H1 (cell line): Measurements from ENCODE around the gene VSIG10L2. TPM values are rescaled to one million over a fixed set of nuclear protein-coding genes. Genes with fewer than 3 reads are reported as not detected.
A peak's percentile ranks its signal among the peaks of the same experiment; 100 is the strongest.

ENCODE experiments used
- CTCF ChIA-PET: fragments of 300-600 bp; sonication (Branson Sonifier 250); formaldehyde crosslinking; loops from one replicate; lab custom pipeline; 2021; ENCODE audit not compliant: partially characterized antibody; lab: Charles Lee
- POLR2A ChIA-PET: fragments of 300-600 bp; sonication (Branson Sonifier 250); formaldehyde crosslinking; loops from one replicate; lab custom pipeline; 2021; ENCODE audit warnings: inconsistent platforms; ENCODE audit not compliant: partially characterized antibody; lab: Charles Lee
- DNase-seq, 2 experiments: peaks; one replicate each; pipeline versions ENCODE4 v3.0.0 to v3.0.0-alpha.2; 2010 to 2022; ENCODE audit warnings: low spot score in 2 of 2, low read depth in 1 of 2, mixed read lengths in 1 of 2
- FAIRE-seq: peaks from 2 replicates; lab custom pipeline; 2011; peaks lifted over from hg19 to GRCh38; lab: Jason Lieb, UNC
- H2AFZ ChIP-seq: 2 replicates; pipeline ENCODE4 v1.8.1; 2012; ENCODE audit warnings: low read length, inconsistent platforms
- H2AK5ac ChIP-seq: 2 replicates; pipeline ENCODE4 v1.6.1; 2013; ENCODE audit warnings: low read depth, low read length
- H2BK120ac ChIP-seq: replicated peaks from 2 replicates; pipeline ENCODE3; 2013; ENCODE audit warnings: low read depth, low read length, inconsistent platforms
- H2BK12ac ChIP-seq: 2 replicates; pipeline ENCODE4 v1.6.1; 2013; ENCODE audit warnings: low read depth, low read length
- H2BK15ac ChIP-seq: 2 replicates; pipeline ENCODE4 v1.6.1; 2013; ENCODE audit warnings: low read length
- H2BK20ac ChIP-seq: 2 replicates; pipeline ENCODE4 v1.6.1; 2013; ENCODE audit warnings: low read length
- H2BK5ac ChIP-seq: 2 replicates; pipeline ENCODE4 v1.6.1; 2013; ENCODE audit warnings: low read depth, low read length
- H3K14ac ChIP-seq: 2 replicates; pipeline ENCODE4 v1.6.1; 2013; ENCODE audit warnings: inconsistent platforms; ENCODE audit not compliant: insufficient read length
- H3K18ac ChIP-seq: 2 replicates; pipeline ENCODE4 v1.6.1; 2013; ENCODE audit warnings: low read length; ENCODE audit errors: extremely low read depth
- H3K23ac ChIP-seq: 2 replicates; pipeline ENCODE4 v1.6.1; 2013; ENCODE audit warnings: inconsistent platforms; ENCODE audit not compliant: insufficient read length
- H3K23me2 ChIP-seq: 2 replicates; pipeline ENCODE4 v1.6.1; 2013; ENCODE audit warnings: low read depth, low read length
- H3K27ac ChIP-seq: 2 replicates; pipeline ENCODE4 v1.6.1; 2011; ENCODE audit warnings: low read depth, low read length, inconsistent platforms
- H3K27me3 ChIP-seq, 4 experiments: replicated peaks in 1 of 4; 1 replicate in 1 of 4; 2 replicates in 3 of 4; pipeline versions ENCODE4 v1.6.1 to v1.8.1; 2011 to 2013; ENCODE audit warnings: low read length in 3 of 4, mild to moderate bottlenecking in 3 of 4, inconsistent platforms in 2 of 4, mixed read lengths in 2 of 4, moderate library complexity in 1 of 4; ENCODE audit not compliant: control insufficient read depth in 3 of 4, insufficient read depth in 3 of 4; ENCODE audit errors: extremely low read depth in 1 of 4
- H3K36me3 ChIP-seq, 4 experiments: 2 replicates each; pipeline versions ENCODE4 v1.6.1 to v1.8.1; 2011 to 2013; ENCODE audit warnings: mild to moderate bottlenecking in 4 of 4, low read length in 3 of 4, moderate library complexity in 2 of 4, control low read depth in 1 of 4, inconsistent platforms in 1 of 4; ENCODE audit not compliant: insufficient read depth in 4 of 4, control insufficient read depth in 2 of 4
- H3K4ac ChIP-seq: replicated peaks from 2 replicates; pipeline ENCODE3; 2013; ENCODE audit warnings: low read length, low read depth, mixed read lengths, inconsistent platforms; ENCODE audit not compliant: insufficient read length
- H3K4me1 ChIP-seq, 4 experiments: replicated peaks in 1 of 4; 1 replicate in 1 of 4; 2 replicates in 3 of 4; pipeline versions ENCODE4 v1.6.1 to v1.8.1; 2011 to 2013; ENCODE audit warnings: low read length in 3 of 4, inconsistent platforms in 2 of 4, mixed read lengths in 1 of 4; ENCODE audit not compliant: insufficient read depth in 4 of 4, control insufficient read depth in 3 of 4
- H3K4me2 ChIP-seq, 2 experiments: 2 replicates each; pipeline versions ENCODE4 v1.6.1 to v1.8.1; 2011 to 2013; ENCODE audit warnings: low read depth in 2 of 2, low read length in 2 of 2, control low read depth in 1 of 2, inconsistent platforms in 1 of 2, mild to moderate bottlenecking in 1 of 2; ENCODE audit not compliant: insufficient read depth in 1 of 2
- H3K4me3 ChIP-seq, 4 experiments: fragments of 200-600, 300-600 bp in 1 of 4; sonication (generic), shearing (Covaris generic), sonication (Bioruptor Twin) in 1 of 4; 2 replicates each; pipeline versions ENCODE4 v1.5.1 to v1.8.1; 2011 to 2016; ENCODE audit warnings: low read length in 4 of 4, low read depth in 3 of 4, control low read depth in 2 of 4, inconsistent platforms in 2 of 4, mild to moderate bottlenecking in 2 of 4, mixed read lengths in 1 of 4, moderate library complexity in 1 of 4; ENCODE audit not compliant: insufficient read depth in 2 of 4; ENCODE audit errors: extremely low read depth in 1 of 4
- H3K56ac ChIP-seq: replicated peaks from 2 replicates; pipeline ENCODE3; 2013; ENCODE audit warnings: low read depth, mild to moderate bottlenecking, mixed read lengths, low read length, inconsistent platforms; ENCODE audit not compliant: insufficient read length
- H3K79me1 ChIP-seq: 2 replicates; pipeline ENCODE4 v1.6.1; 2013; ENCODE audit warnings: low read depth, low read length, control low read depth
- H3K79me2 ChIP-seq, 2 experiments: 2 replicates each; pipeline versions ENCODE4 v1.6.1 to v1.8.1; 2012 to 2013; ENCODE audit warnings: low read length in 2 of 2, mild to moderate bottlenecking in 2 of 2, inconsistent platforms in 1 of 2; ENCODE audit not compliant: insufficient read depth in 2 of 2, control insufficient read depth in 1 of 2
- H3K9ac ChIP-seq, 4 experiments: replicated peaks in 1 of 4; 1 replicate in 1 of 4; 2 replicates in 3 of 4; pipeline versions ENCODE4 v1.6.1 to v1.8.1; 2011 to 2013; ENCODE audit warnings: low read depth in 3 of 4, low read length in 3 of 4, control low read depth in 2 of 4, mild to moderate bottlenecking in 2 of 4, moderate library complexity in 2 of 4, inconsistent platforms in 1 of 4; ENCODE audit errors: extremely low read depth in 1 of 4
- H3K9me3 ChIP-seq, 2 experiments: 2 replicates each; pipeline versions ENCODE4 v1.6.1 to v1.8.1; 2012 to 2013; ENCODE audit warnings: mild to moderate bottlenecking in 2 of 2, moderate library complexity in 2 of 2, control low read depth in 1 of 2, inconsistent platforms in 1 of 2, low read depth in 1 of 2, low read length in 1 of 2, mixed read lengths in 1 of 2; ENCODE audit not compliant: insufficient read depth in 2 of 2
- H4K20me1 ChIP-seq, 2 experiments: replicated peaks in 1 of 2; 2 replicates each; pipeline versions ENCODE3 to v1.8.1; 2011 to 2013; ENCODE audit warnings: inconsistent platforms in 2 of 2, low read length in 2 of 2, mild to moderate bottlenecking in 1 of 2; ENCODE audit not compliant: insufficient read depth in 2 of 2, control insufficient read depth in 1 of 2
- H4K5ac ChIP-seq: 2 replicates; pipeline ENCODE4 v1.6.1; 2013; ENCODE audit warnings: low read length, low read depth, mixed read lengths, inconsistent platforms; ENCODE audit not compliant: insufficient read length
- H4K8ac ChIP-seq: 2 replicates; pipeline ENCODE4 v1.8.0; 2013; ENCODE audit warnings: mild to moderate bottlenecking, moderate library complexity, low read length, inconsistent platforms; ENCODE audit not compliant: insufficient read depth; ENCODE audit errors: extremely low read depth
- H4K91ac ChIP-seq: replicated peaks from 2 replicates; pipeline ENCODE3; 2013; ENCODE audit warnings: low read length, mixed read lengths, inconsistent platforms; ENCODE audit not compliant: insufficient read length
- KDM1A ChIP-seq: fragments of 200-600, 300-600 bp; sonication (generic); IDR thresholded peaks from 2 replicates; pipeline ENCODE4 v1.7.1; 2016; ENCODE audit warnings: mild to moderate bottlenecking, low read length, borderline replicate concordance
- TCF12 ChIP-seq: IDR thresholded peaks from 2 replicates; pipeline ENCODE4 v1.6.1; 2011; ENCODE audit warnings: low read depth, mild to moderate bottlenecking, low read length
- WGBS, 2 experiments: shearing (Covaris generic) in 1 of 2; methylation state at CpG; one replicate each; pipeline versions ENCODE4 v1.1.6 to v1.1.7; 2013 to 2015; ENCODE audit warnings: low lambda C conversion rate in 2 of 2, mixed read lengths in 2 of 2, inconsistent platforms in 1 of 2, low coverage in 1 of 2, missing lambda C conversion rate in 1 of 2; ENCODE audit not compliant: insufficient replicate concordance in 2 of 2, insufficient coverage in 1 of 2, insufficient read length in 1 of 2; ENCODE audit errors: extremely low coverage in 1 of 2, missing lambda C conversion rate in 1 of 2; 5-methylcytosine and 5-hydroxymethylcytosine counted together
- polyA plus RNA-seq, 7 experiments: library from polyadenylated mRNA; depleted of rRNA in 3 of 7; stranded (reverse) in 5 of 7; unstranded in 2 of 7; fragments of >200 nt in 5 of 7; fragments of 200-250 nt in 2 of 7; gene quantifications; 1 replicate in 5 of 7; 2 replicates in 1 of 7; 4 replicates in 1 of 7; pipeline versions ENCODE4 v1.2.1 to v1.2.3, GENCODE V29; 2011 to 2013; ENCODE audit warnings: missing spikeins in 2 of 7, mixed read lengths in 2 of 7
- total RNA-seq: library from RNA; stranded (reverse); fragmentation: NEBNext Ultra II Directional; extraction: Animal tissue kit (Norgen Biotek cat#: 25700); gene quantifications from 2 replicates; pipeline ENCODE4 v1.2.1, GENCODE V29; 2021

VSIG10L2 gene
- total and polyA plus RNA-seq, 2 of the 8 experiments (the other 6 are each of a cell fraction or from before 2014, with no cell fraction given): not detected

GRCh38 chr11:125943661-125944349 is 2.0 kb upstream of the VSIG10L2 start:
- Histone ChIP-seq H3K27ac (no peak overlapping the region), H3K23me2 (no peaks in the 10 kb centered on the region), H2BK15ac (no peak overlapping the region), H3K36me3 (no peaks in the 10 kb centered on the region), H3K27me3 (no peaks in the 10 kb centered on the region), H3K18ac (no peak overlapping the region), H2BK5ac (no peak overlapping the region), H3K4me3 (no peak overlapping the region), H4K20me1 (no peaks in the 10 kb centered on the region), H3K4me1 (peaks cover 7 to 11% (median 9%) of the 10 kb centered on the region in 4 experiments), H3K23ac (no peak overlapping the region), H3K79me2 (no peaks in the 10 kb centered on the region), H2AK5ac (no peak overlapping the region), H3K14ac (no peak overlapping the region), H4K5ac (no peak overlapping the region), H3K9ac (no peak overlapping the region), H3K56ac (no peak overlapping the region), H4K8ac (no peak overlapping the region), H2BK120ac (no peak overlapping the region), H2BK12ac (no peak overlapping the region), H3K9me3 (no peaks in the 10 kb centered on the region), H2BK20ac (no peak overlapping the region), H3K4me2 (no peak overlapping the region), H3K4ac (no peak overlapping the region), H3K79me1 (no peaks in the 10 kb centered on the region), H2AFZ (no peak overlapping the region), H4K91ac (no peak overlapping the region)
- ChIA-PET CTCF (interaction anchor here (0.7 to 8.2 kb wide), 24 partner anchors 9 to 356 kb away, joined by 3 to 76 read pairs (median 6); partner anchors contain the start of gene CDON), POLR2A (interaction anchor here (0.8 to 1.3 kb wide), 3 partner anchors 10 to 18 kb away, joined by 3 to 6 read pairs (median 5); no protein-coding TSS in a partner anchor)
- FAIRE-seq (no peak), DNase-seq (no peak)
- no peak for TF ChIP-seq TCF12
- TF ChIP-seq KDM1A: peak; percentile 50; the same call in 1 of the 2 replicates
- WGBS, 2 experiments: 92% methylated on average over 9 of the region's 9 CpGs; no CpG with 5 or more reads in 1 of the 2 experiments
